Panc1 (cell line): ENCODE results near the gene CYP4F22. TPM values are rescaled to one million over a fixed set of nuclear protein-coding genes. Genes with fewer than 3 reads are reported as not detected.

ENCODE experiments used
- ATAC-seq: fragments of 200-7000 bp; cut with Tn5 transposase; 2 replicates; pipeline ENCODE4 v1.9.1; 2020; ENCODE audit warnings: mild to moderate bottlenecking, moderate library complexity
- BruUV-seq: library from RNA; stranded (reverse); fragments of 400-500 nt; replicated peaks from 2 replicates; lab custom pipeline; 2021; lab: Mats Ljungman, UMichigan
- CTCF ChIA-PET: fragments of 300-600 bp; sonication (Branson Sonifier 250); formaldehyde crosslinking; loops from one replicate; lab custom pipeline; 2022; ENCODE audit warnings: antibody characterized with exemption; lab: Charles Lee
- POLR2A ChIA-PET: fragments of 300-600 bp; sonication (Branson Sonifier 250); formaldehyde crosslinking; loops from one replicate; lab custom pipeline; 2022; ENCODE audit warnings: antibody characterized with exemption; lab: Charles Lee
- DNase-seq: peaks from one replicate; pipeline ENCODE4 v3.0.0-alpha.2; 2010; ENCODE audit warnings: low read depth, low spot score
- H3K27ac ChIP-seq: 2 replicates; pipeline ENCODE4 v1.5.1; 2011; ENCODE audit warnings: mild to moderate bottlenecking, low read length, inconsistent platforms
- H3K27me3 ChIP-seq: fragments of 200-500 bp; sonication (Bioruptor generic); 2 replicates; pipeline ENCODE4 v1.6.0; 2014; ENCODE audit warnings: low read length, inconsistent platforms; ENCODE audit not compliant: control insufficient read depth, insufficient read depth
- H3K36me3 ChIP-seq: fragments of 200-500 bp; sonication (Bioruptor generic); 2 replicates; pipeline ENCODE4 v1.5.1; 2014; ENCODE audit warnings: inconsistent platforms, mild to moderate bottlenecking, low read length, moderate library complexity; ENCODE audit not compliant: control insufficient read depth, insufficient read depth
- H3K4me1 ChIP-seq: 2 replicates; pipeline ENCODE4 v1.5.1; 2011; ENCODE audit warnings: inconsistent platforms, mild to moderate bottlenecking, low read length, moderate library complexity; ENCODE audit not compliant: control insufficient read depth, insufficient read depth
- H3K4me3 ChIP-seq, 2 experiments: 2 replicates each; pipeline ENCODE4 v1.5.1; 2011 to 2012; ENCODE audit warnings: low read depth in 2 of 2, low read length in 2 of 2, mild to moderate bottlenecking in 2 of 2, inconsistent platforms in 1 of 2, moderate library complexity in 1 of 2
- H3K9me3 ChIP-seq: fragments of 200-500 bp; sonication (Bioruptor generic); 2 replicates; pipeline ENCODE4 v1.5.1; 2014; ENCODE audit warnings: low read depth, mild to moderate bottlenecking, inconsistent platforms, low read length, moderate library complexity; ENCODE audit not compliant: control insufficient read depth, insufficient read depth
- CTCF ChIP-seq: fragments of 450-650 bp; IDR thresholded peaks from 2 replicates; pipeline ENCODE4 v1.5.1; 2017; ENCODE audit warnings: mild to moderate bottlenecking
- POLR2AphosphoS5 ChIP-seq: IDR thresholded peaks from 2 replicates; pipeline ENCODE4 v1.6.1; 2012; ENCODE audit warnings: mild to moderate bottlenecking, low read depth, low read length, moderate library complexity
- REST ChIP-seq, 2 experiments: IDR thresholded peaks; 2 replicates each; pipeline ENCODE4 v1.6.1; 2011 to 2012; ENCODE audit warnings: low read depth in 2 of 2, control low read depth in 1 of 2, low read length in 1 of 2, mild to moderate bottlenecking in 1 of 2, moderate library complexity in 1 of 2; ENCODE audit not compliant: insufficient read depth in 1 of 2
- SIN3A ChIP-seq: IDR thresholded peaks from 2 replicates; pipeline ENCODE4 v1.6.1; 2012; ENCODE audit warnings: low read depth, mild to moderate bottlenecking, low read length, moderate library complexity, borderline replicate concordance; ENCODE audit not compliant: insufficient read depth
- TCF7L2 ChIP-seq: IDR thresholded peaks from 2 replicates; pipeline ENCODE4 v1.6.1; 2011; ENCODE audit warnings: mild to moderate bottlenecking, low read depth, low read length, inconsistent platforms
- in situ Hi-C: cut with HindIII; loops from 2 replicates; pipeline ENCODE4 v1.10.0; 2016; ENCODE audit warnings: low sequenced_read_pairs, low pct_unique_long_range_greater_than_20kb
- intact Hi-C: fragments of 100-400 bp; cut with micrococcal nuclease; formaldehyde crosslinking; loops from one replicate; pipeline ENCODE4 v1.10.0; 2022; ENCODE audit not compliant: unreplicated experiment
- total RNA-seq: library from RNA; stranded (reverse); gene quantifications from one replicate; pipeline ENCODE4 v1.2.1, GENCODE V29; 2021; ENCODE audit not compliant: unreplicated experiment

Gene CYP4F22
- total RNA-seq, 1 experiment from 2014 or later, result 0.21 TPM

- DNase-seq (no peak), ATAC-seq (no peak)
- CTCF ChIA-PET, result no interaction called here
- POLR2A ChIA-PET, result no interaction called here
- H3K9me3 ChIP-seq, result no peaks in the 10 kb centered on the region
- no peaks in the 10 kb centered on the region for H3K27me3 ChIP-seq
- TF ChIP-seq POLR2AphosphoS5, result no peak
- no peak for TF ChIP-seq REST (IDR thresholded peaks at IDR 0.05; ENCODE audit: insufficient read depth in 1 of 2, low read depth in 2 of 2, low read length in 1 of 2)
- no peak for TF ChIP-seq SIN3A
- no peak for TF ChIP-seq CTCF
- no peak for TF ChIP-seq TCF7L2
- H3K4me1 ChIP-seq, result no peaks in the 10 kb centered on the region
- no TSS peak for BruUV-seq
- no peak overlapping the region for H3K4me3 ChIP-seq
- intact Hi-C loops, result no loop called here
- in situ Hi-C loops, result no loop called here
- H3K36me3 ChIP-seq, result no peaks in the 10 kb centered on the region
- no peak overlapping the region for H3K27ac ChIP-seq
These were observed 17.0 kb downstream of the CYP4F22 start for GRCh38 chr19:15525291-15525690.

GRCh38 chr19:15526408-15526807 lies 18.1 kb downstream of the CYP4F22 start:
- no peak for ATAC-seq
- intact Hi-C loops (no loop called here), in situ Hi-C loops (no loop called here)
- POLR2A ChIA-PET, result no interaction called here
- Histone ChIP-seq H3K27ac (no peak overlapping the region), H3K27me3 (no peaks in the 10 kb centered on the region), H3K4me1 (no peaks in the 10 kb centered on the region), H3K9me3 (no peaks in the 10 kb centered on the region), H3K4me3 (no peak overlapping the region), H3K36me3 (no peaks in the 10 kb centered on the region)
- BruUV-seq, result no TSS peak
- TF ChIP-seq POLR2AphosphoS5, result no peak
- no peak for TF ChIP-seq SIN3A
- TF ChIP-seq TCF7L2, result no peak
- no peak for TF ChIP-seq REST (IDR thresholded peaks at IDR 0.05; ENCODE audit: insufficient read depth in 1 of 2, low read depth in 2 of 2, low read length in 1 of 2)
- no peak for TF ChIP-seq CTCF
- CTCF ChIA-PET, result no interaction called here
- no peak for DNase-seq
